CMK (cell line): ENCODE measurements around the gene ZNF213.
"Not testable (repeated sequence)": the region's sequence is repeated elsewhere in the genome, so short reads cannot be mapped to it uniquely, and the experiment has no call there.

Experiments used
- DNase-seq: peaks from one replicate; pipeline ENCODE4 v3.0.0-alpha.2; 2010; ENCODE audit warnings: low read depth

Gene ZNF213

DNA sequence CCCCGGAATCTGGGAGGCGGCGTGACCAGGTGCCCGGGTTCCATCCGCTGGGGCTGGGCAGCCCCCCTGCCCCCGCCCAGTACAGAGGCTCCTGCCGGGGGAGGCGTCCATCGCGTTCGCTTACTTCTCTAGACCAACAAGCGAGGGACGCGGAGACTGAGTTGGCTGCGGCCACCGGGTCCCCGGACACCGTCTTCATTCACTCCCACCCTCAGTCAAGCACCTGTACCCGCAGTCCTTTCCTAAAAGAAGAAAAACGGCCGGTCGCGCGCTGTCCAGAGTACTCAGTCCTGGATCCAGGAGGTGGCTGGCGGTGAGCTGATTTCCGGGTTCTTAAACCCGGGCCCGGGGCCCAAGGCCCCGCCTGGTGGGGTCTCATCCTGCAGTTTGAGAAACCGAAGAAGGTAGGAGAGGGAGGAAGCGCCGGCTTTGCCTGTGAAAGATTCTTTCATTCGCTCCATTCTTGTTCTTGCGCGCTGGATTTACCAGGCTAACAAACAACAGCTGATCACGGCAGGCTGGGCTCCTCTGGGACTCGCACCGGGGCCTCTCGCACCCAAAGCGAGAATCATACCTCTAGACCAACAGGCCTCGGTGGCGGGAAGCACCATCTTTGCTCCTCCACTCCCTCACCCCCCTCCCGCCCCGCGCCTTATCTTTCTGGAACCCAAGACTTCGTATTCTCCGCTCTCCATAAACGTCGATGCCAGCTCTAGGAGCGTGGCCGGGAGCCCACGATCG is 35.8 kb downstream of the ZNF213 start:
- no peak for DNase-seq

DNA sequence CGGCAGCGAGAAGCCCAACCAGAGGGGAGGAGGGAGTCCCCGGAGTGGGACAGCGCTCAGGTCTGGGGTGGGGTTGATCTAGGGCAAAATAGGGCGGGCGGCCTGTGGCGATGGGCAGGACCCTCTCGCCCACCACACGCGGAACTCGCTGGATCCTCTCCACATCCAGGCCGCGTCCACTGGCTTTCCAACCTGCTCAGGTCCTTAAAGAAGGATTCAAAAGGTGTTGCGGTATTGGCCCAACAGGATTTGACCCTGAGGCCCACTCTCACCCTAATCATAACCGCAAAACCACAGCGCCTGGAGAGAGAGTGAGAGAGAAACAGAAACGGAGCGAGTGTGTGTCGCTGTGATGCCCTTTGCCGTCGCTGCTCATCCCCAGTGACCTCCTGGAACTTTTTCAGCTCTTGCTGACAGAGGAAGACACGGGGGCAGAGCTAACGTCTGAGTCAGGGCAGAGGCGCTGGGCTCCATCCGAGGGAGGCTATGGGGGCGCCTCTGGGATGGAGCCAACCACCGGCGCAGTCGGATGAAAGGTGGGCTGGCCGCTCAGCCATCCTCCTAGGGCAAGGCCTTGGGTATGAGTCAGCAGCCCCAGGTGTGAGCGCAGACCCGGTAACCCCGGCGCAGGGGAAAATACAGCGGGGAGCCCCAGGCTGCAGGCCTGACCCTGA is 36.5 kb downstream of the ZNF213 start:
- DNase-seq = no peak

DNA sequence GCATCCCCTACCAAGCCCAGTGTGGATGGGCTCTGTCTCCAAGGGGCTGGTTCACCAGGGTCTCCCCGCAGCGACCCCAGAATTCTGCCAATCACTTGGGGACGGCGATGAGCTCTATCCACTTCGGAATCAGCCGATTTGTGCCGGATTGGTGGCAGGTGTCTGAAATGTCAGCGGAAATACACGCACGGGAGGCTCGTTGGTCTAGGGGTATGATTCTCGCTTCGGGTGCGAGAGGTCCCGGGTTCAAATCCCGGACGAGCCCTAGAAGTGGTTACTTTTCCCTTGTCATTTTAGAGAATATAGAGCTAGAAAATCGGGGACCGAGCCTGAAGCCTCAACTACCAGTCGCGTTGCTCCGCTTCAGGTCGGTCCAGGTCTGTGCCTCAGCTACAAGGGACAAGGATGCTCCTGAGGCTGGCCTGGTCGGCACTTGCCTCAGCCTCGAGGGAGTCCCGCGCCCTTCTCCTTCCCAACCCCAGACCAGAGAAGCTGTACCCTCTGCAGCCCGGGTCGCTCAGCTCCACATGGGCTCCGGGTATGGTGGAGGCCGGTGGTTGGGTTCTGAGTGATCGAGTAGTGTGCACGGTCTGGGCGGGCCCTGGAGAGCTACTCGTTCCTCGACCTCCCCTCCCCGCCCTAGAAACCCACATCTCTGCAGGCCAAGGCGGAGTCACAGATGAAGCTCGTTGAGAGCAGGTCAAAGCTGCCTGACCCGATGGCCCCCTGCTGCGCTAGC is 37.2 kb downstream of the ZNF213 start:
- no peak for DNase-seq

DNA sequence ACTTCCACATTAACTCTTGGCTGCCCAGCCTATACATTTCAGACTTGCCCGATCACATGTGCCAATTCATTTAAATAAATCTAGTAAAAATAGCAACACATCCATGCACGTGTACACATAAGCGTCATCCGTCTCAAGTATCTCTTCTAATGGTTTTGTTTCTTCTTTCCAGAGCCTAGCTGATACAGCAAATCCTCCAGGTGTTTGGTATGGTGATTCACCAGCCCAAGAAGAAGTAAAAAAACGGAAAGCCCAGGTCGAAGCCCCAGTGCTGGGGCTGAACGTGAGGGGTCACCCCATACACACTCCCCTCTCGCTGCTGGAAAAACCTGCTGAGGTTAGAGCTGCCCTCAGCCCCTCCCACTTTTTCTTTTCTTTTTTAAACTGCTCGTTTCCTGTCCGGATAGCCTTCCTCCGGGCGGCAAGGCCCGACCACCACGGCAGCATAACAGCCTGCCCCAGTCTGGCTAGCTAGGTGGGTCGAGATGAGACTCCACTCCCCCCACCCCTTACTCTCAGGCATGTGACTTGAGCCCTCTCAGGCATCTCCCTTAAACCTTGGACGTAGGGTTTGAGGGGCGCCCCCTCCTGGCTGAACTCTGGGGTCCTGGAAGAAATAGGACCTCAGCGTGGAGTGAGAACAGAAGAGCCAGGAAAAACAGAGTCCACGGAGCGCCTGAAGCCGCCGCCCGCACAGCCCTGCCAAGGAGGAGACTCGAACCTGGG is 39.2 kb downstream of the ZNF213 start:
- no peak for DNase-seq

DNA sequence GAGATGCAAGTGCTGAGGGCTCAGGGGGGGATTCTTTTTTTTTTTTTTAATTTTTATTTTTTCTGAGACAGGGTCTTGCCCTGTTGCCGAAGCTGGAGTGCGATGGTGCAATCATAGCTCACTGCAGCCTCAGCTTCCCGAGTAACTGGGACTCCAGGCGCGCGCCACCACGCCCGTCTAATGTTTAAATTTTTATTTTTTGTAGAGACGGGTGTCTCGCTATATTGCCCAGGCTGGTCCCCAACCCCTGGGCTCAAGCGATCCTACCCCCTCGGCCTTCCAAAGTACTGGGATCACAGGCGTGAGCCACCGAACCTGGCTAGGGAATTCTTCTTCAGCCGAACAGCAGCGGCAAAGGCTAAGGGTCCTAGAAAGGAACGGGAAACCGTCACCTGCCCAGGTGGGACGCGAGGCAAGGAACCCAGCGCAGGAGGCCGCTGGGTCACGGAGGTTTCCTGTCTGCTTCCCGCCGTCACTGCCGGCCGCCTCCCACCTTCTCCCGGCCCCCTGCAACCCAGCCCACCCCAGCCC is 39.9 kb downstream of the ZNF213 start:
- no peak for DNase-seq

DNA sequence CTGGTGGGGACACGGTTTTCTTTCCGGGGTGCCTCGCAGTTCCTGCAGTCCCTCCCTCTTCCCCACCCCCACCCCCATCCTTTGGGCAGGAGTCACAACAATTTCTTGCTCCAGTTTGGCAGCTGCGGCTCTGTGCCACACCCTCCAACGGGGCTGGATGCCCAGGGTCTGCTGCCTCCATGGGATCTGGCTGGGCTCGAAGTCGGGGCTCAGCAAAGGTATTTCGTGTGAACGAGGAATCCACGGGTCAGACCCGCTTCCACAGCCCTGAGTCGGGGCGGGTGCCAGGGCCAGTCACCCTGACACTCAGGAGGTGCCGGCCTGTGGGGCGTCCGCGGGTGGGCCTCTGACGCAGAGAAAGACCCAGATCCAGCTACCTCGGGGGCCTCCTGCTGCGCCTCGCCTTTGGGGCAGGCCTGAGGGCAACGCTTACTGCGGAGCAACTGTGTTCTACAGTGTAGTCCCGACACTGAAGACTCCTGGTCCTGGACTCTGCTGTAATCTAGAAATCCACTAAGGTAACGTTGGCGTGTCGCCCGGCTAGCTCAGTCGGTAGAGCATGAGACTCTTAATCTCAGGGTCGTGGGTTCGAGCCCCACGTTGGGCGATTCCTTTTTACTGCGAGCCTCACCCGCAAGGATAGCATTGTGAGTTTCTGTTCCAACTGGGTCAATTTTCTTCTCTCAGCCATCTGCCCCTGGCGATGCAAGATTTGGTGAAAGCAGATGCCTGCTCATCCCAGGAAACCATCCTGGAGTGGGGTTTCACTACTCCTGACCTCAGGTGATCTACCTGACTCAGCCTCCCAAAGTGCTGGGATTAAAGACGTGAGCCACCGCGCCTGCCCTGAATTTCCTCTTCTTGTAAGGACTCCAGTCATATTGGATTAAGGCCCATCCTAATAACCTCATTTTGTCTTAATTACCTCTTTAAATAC is 40.6 kb downstream of the ZNF213 start:
- DNase-seq = no peak

DNA sequence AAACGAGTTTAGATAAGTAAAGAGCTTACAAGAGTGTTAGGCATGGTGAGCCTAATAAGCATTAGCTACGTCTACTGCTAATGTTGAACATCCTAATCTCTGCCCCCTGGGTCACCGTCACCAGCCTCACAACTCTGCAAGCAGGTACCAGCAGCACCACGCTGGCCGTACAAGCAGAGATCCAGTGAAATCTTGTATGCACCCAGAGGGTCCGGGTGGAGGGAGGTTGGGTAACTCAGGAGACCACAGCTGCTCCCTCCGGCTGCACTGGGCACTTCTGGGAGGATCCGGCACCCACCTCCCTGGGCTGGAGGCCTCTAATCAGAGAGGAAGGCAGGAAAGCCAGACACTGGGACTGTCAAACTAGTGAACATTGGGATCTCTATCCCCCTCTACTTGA is 44.8 kb downstream of the ZNF213 start:
- DNase-seq = no peak

DNA sequence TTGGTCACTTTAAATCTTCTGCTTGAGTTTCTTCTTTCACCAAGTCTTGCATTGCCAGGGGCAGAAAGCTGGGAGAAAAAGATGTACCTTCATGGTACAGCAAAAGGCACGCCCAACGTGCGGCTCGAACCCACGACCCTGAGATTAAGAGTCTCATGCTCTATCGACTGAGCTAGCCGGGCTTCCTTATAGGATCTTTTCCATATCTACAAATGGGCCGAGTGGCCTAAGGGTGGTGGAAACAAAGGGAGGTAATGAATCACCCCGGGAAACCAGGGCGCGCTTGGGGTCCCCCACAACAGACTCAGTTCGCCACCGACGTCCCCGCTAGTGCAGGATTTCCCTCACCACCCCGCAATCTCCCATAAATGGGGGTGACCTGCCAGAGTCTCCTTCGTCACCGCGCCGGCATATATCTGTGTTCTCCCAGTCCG is 45.6 kb downstream of the ZNF213 start:
- no peak for DNase-seq

DNA sequence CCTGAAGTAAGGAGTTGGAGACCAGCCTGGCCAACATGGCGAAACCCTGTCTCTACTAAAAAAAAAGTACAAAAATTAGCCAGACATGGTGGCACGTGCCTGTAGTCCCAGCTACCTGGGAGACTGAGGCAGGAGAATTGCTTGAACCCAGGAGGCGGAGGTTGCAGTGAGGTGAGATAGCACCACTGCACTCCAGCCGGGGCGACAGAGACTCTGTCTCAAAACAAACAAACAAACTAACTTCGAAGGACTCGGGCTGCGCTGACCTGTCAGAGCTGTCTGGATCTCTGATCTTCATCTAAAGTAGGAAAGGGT is 47.4 kb downstream of the ZNF213 start:
- DNase-seq = not testable (repeated sequence)

DNA sequence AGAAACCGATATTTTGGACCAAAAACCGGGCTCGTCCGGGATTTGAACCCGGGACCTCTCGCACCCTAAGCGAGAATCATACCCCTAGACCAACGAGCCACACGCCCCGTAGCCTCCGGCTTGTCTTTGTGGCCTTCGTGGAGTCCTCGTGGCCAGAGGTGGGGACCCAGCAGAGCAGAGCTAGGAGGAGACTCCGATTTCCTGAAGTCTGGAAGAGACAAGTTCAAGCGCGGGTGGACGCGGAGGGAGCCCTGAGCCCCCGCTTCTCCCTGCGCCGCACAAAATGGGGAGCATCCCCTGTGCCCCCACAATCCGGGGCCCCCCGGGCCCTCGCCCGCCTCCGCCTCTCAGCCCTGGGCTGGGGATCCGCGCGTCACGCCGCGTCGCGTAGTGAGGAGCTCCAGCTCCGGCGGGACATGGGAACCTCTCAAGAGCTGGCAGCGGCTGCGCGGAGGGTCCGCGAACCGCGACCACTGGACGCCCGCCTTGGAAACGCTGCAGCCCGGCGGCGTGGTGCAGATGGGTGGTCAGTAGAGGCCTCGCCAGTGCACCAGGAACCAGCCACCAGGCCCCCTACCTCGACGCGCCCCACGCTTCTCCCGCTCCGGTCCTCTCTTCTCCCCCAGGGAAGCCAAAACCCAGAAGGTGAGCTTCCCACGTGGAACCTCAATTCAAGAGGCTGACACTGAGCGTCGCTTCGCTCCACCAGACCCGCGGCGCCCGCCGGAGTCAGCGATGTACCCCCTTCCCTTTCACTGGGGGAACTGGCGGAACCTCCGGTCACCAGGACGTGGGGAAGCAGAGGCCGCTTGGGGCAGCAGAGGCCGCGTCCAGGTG is 48.0 kb downstream of the ZNF213 start:
- DNase-seq = no peak

DNA sequence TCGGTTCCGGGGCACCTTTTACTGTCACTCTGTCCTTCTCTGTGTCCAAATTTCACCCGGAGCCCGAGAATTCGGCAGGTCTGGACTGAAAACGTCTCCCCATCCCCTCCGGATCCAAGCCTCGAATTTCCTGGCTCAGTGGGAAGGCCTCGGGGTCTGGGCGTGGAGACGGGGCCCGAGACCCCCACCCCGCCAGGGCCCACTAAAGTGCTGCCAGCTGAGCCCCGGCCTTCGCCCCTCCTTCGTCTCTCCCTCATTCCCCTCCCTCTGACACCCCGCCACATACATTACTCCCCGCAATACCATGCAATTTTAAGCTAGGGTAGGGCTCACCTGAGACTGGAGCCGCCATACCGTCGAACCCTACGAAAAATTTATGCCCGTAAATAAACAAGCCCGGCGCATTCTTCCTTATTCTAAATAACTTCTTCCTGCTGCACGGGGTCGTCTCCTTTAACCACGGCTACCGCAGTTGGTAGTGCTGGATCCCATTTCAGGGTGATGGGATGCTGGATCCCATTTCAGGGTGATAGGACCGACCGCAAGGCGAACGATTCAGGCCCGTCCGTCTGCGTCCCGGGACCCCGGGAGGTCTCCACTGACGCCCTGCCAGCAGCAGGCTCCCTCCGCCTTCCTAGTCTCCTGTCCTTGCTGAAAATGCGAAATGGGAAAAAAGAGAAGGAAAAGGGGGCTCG is 48.8 kb downstream of the ZNF213 start:
- no peak for DNase-seq

DNA sequence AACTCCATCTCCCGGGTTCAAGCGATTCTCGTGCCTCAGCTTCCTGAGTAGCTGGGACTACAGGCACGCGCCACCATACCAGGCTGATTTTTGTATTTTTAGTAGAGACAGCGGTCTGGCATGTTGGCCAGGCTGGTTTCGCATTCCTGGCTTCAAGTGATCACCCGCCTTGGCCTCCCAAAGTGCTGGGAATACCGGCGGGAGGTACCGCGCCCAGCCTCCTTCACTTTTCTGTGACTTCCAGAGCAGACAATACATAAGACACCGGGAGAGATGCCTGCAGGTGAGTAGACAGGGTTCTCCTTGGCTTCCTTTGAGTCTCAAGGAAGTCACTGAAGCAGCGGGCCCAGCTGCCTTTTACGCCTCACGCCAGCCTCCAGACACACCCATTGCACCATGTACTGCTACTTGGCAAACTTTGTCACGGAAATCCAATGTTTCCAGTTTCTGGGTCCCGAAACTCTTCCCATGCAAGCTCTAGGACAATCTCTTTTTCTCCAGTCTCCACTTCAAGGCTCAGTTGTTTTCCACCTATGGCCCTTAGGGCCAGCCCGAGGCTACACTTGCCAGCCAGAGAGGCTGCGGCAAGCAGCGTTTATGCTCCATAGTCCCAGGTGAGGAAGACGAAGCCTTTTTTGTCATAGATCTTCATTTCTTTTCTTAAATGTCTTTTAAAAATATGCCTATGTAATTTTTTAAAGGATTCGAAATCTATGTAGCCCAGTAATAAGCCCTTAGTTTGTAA is 52.3 kb downstream of the ZNF213 start:
- DNase-seq = no peak

DNA sequence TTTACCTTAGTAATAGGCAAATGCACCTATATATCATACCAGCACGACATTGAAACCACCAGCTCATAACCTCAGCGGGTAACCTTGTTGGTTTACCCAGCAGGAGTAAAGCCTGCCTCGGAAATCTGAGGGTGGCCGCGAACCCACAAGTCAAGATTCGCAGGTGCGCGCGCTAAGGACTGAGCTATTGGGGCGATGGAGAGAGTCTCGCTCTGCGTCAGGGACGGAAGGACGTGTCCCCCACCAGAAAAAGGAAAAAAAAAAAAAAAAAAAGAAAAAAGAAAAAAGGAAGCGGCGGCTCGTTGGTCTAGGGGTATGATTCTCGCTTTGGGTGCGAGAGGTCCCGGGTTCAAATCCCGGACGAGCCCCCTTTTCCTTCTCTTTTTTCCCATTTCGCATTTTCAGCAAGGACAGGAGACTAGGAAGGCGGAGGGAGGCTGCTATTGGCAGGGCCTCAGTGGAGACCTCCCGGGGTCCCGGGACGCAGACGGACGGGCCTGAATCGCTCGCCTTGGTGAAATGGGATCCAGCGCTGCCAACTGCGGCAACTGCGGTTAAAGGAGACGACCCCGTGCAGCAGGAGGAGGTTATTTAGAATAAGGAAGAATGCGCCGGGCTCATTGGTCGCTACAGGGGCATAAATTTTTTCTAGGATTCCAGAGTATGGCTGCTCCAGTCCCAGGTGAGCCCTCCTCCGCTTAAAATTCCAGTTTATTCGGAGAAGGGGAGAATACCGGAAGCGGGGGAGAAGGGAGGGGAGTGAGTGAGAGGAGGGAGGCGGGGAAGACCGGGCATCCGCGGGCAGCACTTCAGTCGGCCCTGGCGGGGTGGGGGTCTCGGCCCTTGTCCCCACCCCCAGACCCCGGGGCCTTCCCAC is 53.2 kb downstream of the ZNF213 start, which contains the start of gene OR1F1:
TSS of gene OR1F1 (plus strand) at position 407 of the 877 bp plus-strand sequence.
- no peak for DNase-seq

DNA sequence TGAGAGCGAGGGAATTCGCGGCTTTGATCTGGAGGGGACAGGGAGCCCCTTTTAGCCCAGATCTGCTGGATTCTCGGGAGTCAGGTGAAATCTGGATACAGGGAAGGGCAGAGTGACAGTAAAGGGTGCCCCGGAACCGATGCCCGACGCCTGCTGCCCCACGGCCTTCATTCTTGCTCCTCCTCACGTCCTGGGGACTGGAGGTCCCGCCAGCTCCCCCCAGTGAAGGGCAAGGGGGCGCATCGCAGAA is 53.8 kb downstream of the ZNF213 start:
- DNase-seq = no peak

DNA sequence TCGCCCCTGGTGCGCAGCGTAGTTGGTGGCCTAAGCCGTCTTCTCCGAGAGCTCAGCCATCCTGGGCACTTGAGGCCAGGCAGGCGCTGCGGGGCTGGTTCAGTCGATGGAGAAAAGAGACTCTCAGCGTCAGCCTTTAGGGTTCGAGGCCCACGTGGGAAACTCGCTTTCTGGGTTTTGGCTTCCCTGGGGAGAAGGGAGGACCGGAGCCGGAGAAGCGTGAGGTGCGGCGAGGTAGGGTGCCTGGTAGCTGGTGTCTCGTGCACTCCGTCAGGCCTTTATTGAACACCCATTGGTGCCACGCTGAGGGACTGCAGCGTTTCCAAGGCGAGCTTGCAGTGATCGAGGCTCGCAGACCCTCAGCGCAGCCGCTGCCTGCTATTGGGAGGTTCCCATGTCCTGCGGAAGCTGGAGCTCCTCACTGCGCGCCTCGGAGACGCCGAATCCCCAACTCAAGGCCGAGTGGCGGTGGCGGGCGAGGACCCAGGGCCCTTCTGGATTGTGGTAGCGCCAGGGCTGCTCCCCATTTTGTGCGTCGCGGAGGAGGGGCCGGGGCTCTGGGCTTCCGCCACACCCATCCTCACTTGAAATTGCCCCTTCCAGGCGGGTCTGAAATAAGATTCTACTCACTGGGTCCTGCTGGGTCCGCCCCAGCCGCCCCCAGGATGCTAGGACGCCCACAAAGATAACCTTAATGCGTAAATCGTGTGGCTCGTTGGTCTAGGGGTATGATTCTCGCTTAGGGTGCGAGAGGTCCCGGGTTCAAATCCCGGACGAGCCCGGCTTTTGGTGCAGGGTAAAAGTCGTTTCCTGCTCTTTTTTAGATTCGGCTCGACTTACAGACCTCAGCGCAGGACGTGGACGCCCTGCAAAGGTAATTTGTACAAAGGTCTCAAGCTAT is 54.3 kb downstream of the ZNF213 start:
- no peak for DNase-seq

DNA sequence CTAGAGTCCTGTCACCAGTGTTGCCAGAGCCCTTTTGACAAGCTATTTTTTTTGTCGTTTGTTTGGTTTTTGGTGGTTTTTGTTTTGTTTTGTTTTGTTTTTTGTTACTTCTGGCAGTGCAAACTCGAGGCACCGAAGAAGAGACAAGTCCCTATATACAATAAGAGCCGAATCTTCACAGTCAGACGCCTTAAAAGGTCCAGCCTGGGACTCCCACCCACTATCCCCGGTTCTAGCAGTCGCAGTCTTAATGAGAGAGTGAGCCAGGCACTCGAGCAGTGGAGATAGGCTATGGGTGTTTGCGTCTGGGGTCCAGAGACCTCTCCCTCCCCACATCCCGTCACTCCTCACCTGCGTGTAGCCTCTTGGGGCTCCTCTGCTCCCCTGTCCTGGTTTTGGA is 55.0 kb downstream of the ZNF213 start:
- no peak for DNase-seq

DNA sequence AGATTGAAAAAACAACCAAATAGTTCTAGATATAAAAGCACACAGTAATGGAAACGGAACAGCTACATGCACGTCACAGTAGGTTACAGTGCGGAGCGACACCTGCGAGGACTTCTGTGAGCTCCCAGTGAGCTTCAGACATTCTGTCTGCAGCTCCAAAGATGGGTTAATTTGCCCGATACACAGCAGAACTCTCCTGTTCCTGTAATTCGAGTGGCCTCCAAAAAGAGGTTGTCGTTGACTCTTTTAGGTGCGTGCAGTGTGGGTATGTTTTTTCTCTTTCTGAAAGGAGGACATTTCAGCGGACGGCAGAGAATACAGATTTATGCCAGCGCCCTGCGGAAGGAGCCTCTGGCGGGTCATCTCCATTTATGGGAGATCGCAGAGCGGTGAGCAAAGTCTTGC is 56.1 kb downstream of the ZNF213 start:
- no peak for DNase-seq
